Raji (cell line): ENCODE results near the gene LMTK2.

ENCODE experiments used
- POLR2A ChIP-seq: IDR thresholded peaks from 2 replicates; pipeline ENCODE4 v1.6.1; 2011; ENCODE audit warnings: low read depth, low read length, control low read depth; ENCODE audit not compliant: insufficient read depth

LMTK2 gene

DNA sequence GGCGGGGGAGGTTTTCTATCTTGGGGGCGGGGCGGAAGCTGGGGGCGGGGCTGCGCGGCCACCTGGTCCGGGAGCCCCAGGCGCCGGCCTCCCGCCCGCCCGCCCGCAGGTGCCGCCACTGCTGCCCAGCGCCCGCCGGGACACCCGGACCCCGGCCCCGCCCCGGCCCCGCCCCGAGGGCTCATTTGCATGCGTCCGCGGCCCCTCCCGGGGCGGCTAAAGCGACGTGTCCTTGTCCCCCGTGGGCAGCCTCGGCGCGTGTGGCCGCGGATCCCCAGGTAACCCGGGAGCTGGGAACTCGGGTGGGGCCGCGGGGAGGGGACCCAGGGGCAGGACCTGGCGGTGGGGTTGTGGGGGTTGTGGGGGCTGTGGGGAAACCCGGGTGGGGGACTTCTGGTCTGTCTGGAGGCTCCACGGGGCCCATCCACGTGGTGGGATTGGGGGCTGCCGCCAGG, 104.6 kb downstream of the LMTK2 start, which contains the start of gene BHLHA15:
Gene BHLHA15 (plus strand): TSS at position 219 of the 455 bp plus-strand sequence. CDS start 871 bp downstream, outside the sequence.
- no peak for TF ChIP-seq POLR2A

DNA sequence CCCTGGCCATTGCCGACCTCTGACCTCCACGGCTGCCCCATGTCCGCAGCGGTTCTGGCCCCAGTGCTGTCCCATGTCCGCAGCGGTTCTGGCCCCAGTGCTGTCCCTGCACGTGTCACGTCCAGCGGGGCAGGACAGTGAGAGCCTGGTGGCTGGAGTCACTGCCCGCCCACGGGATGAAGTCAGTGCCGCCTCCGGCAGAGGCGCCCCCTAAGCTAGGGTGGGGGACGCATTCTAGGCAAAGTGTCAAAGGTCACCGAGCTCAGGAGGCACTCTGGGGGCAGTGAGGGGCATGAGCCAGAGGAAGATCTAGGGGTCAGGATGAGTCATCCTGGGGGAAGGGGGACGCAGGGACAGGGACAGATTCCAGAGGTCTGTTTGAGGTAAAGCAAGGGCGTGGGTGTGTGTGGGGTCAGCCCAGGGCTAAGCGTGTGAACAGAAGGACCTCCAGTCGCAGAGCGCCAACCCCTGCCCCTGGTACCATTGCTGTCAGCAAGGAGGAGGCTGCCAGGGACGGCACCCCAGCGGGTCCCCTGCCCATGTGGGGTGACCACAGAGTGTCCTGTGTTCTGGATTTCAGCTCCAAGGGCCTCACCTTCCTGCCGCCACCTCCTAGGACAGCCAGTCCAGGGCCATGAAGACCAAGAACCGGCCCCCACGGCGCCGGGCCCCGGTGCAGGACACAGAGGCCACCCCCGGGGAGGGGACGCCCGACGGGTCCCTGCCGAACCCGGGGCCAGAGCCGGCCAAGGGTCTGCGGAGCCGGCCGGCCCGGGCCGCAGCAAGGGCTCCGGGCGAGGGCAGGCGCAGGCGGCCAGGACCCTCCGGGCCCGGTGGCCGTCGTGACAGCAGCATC, 105.2 kb downstream of the LMTK2 start:
- no peak for TF ChIP-seq POLR2A

DNA sequence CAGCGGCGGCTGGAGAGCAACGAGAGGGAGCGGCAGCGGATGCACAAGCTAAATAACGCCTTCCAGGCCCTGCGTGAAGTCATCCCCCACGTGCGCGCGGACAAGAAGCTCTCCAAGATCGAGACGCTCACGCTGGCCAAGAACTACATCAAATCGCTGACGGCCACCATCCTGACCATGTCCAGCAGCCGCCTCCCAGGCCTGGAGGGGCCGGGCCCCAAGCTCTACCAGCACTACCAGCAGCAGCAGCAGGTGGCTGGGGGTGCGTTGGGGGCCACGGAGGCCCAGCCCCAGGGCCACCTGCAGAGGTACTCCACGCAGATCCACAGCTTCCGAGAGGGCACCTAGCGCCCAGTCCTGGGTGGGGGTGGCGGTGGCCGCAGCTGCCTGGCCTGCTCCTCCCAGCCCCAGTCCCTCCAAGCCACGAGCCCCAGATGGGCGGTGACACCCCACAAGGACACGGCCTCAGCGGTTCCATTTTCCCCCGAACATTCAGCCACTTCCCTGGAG, 105.9 kb downstream of the LMTK2 start:
- no peak for TF ChIP-seq POLR2A

- no peak for TF ChIP-seq POLR2A
Measured at GRCh38 chr7:98213296-98213887, 106.7 kb downstream of the LMTK2 start.

DNA sequence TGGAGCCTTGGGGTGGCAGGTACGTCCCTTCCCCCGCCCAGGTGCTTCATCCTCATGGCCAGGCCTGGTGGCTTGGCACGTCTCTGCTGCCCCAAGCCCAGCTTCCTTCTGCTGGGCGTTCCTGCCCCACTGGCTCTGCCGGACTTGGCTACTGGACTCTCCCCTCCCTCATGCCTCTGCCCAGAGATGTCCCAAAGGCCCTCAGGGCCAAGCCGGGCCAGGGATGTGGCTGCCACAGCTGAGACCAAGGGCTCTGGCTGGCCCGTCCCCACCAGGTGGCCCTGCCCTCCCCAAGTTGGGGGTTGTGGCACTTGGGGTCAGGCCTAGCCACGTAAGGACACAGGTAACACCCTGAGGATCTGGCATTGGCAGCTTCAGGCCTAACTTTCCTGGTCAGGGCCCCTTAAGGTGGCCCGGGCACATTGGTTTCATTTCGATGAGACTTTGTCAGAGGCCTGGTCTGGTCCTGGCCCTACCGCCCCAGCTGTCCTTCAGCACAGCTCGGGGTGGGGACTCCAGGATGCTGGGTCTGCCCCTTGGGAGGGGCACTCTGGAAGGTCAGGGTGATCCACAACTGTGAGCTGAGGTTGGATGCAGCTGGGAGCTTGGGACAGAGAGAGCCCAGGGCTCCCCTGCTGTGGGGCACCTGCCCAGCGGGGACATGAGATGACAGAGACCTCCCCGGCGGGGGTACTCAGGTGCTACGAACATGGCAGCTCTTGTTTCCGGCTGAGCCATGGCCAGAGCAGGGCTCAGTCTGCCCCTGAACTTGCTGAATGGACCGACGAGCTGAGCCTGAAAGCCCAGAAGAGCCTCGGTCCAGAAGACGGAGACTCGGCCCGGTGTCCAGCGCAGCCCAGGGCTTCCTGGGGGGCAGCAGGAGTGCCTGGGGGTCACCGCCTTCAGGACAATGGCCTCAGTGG, 107.5 kb downstream of the LMTK2 start:
- no peak for TF ChIP-seq POLR2A

DNA sequence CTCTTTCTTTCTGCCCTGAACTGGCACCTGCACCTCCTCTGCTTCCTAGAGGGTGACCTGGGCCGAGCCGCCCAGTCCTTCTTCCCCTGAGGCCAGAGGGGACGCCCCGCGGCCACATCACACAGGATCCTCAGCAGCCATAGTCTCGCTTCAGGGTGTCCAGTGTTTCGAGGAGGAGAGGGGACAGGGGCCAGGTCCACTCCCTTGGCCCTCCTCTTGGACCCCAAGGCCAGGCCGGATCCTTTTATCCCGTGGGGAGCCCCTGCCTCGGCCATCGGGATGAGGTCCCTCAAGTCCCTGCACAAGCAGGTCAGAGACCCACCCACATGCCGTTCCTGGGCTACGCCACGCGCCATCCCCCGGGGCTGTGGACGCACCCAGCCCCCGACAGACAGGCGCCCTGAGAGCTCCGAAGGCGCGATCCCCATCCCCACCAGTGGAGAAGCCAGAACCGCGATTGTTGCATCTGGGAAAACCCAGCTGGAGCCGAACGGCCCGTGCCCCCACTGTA, 108.2 kb downstream of the LMTK2 start:
- TF ChIP-seq POLR2A, result no peak

GRCh38 chr7:98215561-98216495, 109.2 kb downstream of the LMTK2 start:
- TF ChIP-seq POLR2A, result no peak

- TF ChIP-seq POLR2A, result no peak
Measured at GRCh38 chr7:98216941-98217622, 110.4 kb downstream of the LMTK2 start.

DNA sequence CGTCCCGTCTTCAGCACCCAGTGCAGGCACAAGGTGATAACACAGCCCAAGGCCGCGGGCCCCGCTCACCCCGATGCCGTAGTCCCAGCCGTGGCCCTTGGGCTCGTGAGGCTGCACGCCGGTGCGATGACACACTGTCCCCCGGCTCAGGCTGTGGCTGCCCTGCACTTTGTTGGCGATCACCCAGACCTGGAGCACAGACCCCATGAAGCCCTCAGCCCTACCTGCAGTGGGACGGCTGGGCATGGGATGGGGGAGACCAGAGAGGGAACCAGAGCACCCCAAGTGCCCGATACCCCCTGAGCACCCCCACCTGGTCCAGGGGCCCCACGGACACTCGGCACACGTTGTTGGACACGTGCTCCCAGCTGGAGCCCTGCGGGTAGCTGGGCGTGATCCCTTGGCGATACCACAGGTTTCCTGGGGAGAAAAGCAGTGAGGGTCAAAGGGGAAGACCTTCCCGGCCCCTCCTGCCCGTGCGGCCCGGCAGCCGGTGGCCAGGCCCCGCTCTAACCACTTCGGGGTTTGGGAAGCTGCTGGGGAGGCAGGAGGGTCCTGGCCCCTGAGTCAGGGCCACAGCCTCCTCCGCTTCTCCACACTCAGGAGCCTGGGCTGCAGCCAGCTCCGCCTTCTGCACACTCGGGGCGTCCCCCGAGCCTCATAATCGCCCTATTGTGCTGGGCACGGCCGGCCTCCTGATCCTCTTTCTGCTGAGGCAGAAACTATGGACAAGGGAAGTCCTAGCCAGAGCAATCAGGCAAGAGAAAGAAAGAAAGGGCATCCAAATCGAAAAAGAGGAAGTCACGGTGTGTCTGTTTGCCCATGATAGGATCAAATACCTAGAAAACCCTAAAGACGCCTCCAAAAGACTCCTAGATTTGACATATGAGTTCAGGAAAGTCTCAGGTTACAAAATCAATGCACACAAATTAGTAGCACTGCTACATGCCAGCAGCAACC, 111.2 kb downstream of the LMTK2 start:
- no peak for TF ChIP-seq POLR2A

- TF ChIP-seq POLR2A, result no peak
Measured at GRCh38 chr7:98221611-98222532, 115.2 kb downstream of the LMTK2 start.
